ENCODE data around the gene MYL10.
"Not testable (repeated sequence)": the region's sequence is repeated elsewhere in the genome, so short reads cannot be mapped to it uniquely, and the experiment has no call there.

Gene MYL10

DNA sequence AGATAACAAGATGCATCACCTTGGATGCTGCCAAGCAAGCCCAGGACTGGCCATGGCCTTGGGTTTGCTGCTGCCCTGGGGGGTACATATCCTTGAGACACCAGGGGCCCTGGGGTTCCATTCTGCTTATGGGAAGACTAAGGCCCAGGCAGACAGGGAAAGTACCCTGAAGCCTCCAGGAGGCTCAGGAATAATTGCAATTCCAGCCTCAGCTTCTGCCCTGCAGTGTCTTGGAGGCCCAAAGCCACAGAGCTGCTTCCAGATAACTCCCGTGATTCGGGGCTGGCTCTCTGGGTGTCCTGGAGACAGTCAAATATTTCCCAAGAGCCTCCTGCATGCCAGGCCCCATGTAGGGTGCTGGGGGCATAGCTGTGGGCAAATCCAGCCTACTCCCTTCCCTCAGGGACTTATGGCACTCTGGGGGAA is 22.6 kb downstream of the MYL10 start:
- Histone ChIP-seq H3K4me3 (ENCODE audit: low read length) (no peak overlapping the region), H3K36me3 (ENCODE audit: control insufficient read depth, insufficient read depth, low read length) (no peaks in the 10 kb centered on the region), H3K4me1 (ENCODE audit: control insufficient read depth, insufficient read depth, low read length) (peaks cover 5% of the 10 kb centered on the region; the same call in 1 of the 2 replicates), H3K27ac (ENCODE audit: low read length) (no peak overlapping the region), H3K9me3 (ENCODE audit: control insufficient read depth, insufficient read depth, low read length) (no peaks in the 10 kb centered on the region), H3K27me3 (ENCODE audit: control insufficient read depth, insufficient read depth, low read length) (no peaks in the 10 kb centered on the region)
- no CpG with 5 or more reads among the region's 2 CpGs for WGBS (ENCODE audit: insufficient coverage, insufficient read length)
- DNase-seq (ENCODE audit: low read depth, low spot score) = no peak

DNA sequence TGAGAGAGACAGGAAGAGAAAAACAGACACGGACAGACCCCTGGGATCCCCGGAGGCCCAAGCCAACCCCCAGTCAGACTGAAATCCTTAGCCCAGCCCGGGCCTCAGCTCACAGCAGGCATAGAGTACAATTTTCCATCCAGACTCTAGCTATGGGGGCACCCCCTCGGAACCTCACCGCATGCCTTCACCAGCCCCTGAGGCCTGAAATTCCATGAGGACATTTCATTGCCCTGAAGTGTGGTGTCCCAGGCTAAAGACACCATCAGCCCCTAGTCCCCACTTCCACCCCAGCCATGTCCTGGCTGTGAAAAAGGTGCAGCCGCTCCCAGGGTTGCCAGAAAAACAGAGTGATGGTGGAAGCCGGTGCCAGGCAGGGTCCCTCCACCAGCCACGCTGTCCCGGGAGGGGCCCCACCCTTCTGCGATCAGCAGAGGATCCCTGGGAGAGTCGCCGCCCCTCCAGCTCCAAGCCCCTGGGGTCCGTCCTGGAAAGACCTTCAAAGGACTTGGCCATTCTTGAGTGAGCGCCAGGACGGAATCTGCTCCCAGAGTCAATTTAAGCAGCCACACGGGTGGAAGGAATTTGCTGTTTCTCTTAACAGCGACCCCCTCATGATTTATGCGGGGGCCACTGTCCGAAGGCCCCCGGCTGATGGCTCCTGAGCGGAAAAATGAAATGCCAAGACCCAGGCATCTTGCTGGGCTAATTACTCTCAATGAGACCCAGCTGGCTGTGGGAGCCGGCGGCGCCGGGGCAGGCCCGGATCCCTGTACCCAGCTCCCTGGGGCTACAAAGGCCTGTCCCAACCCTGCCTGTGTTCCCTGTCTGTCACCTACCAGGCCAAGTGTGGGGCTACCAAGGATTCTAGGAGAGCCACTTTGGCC is 23.2 kb downstream of the MYL10 start:
- Histone ChIP-seq H3K4me1 (ENCODE audit: control insufficient read depth, insufficient read depth, low read length) (peaks cover 5% of the 10 kb centered on the region; the same call in 1 of the 2 replicates), H3K4me3 (ENCODE audit: low read length) (no peak overlapping the region), H3K27ac (ENCODE audit: low read length) (no peak overlapping the region), H3K36me3 (ENCODE audit: control insufficient read depth, insufficient read depth, low read length) (no peaks in the 10 kb centered on the region), H3K9me3 (ENCODE audit: control insufficient read depth, insufficient read depth, low read length) (no peaks in the 10 kb centered on the region), H3K27me3 (ENCODE audit: control insufficient read depth, insufficient read depth, low read length) (no peaks in the 10 kb centered on the region)
- WGBS (ENCODE audit: insufficient coverage, insufficient read length) = no CpG with 5 or more reads among the region's 26 CpGs
- DNase-seq (ENCODE audit: low read depth, low spot score) = no peak

DNA sequence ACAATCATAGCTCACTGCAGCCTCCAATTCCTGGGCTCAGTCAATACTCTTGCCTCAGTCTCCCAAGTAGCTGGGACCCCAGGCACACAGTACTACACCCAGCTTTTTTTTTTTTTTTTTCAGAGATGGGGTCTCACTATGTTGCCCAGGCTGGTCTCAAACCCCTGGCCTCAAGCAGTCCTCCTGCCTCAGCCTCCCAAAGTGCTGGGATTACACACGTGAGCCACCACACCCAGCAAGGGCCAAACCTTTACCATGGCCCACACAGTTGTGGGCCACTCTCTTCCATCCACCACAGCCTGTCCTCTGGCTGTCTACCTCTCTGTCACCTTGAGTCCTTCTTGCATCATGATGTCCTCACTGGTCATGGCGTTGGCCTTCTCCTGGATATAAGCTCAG is 24.2 kb downstream of the MYL10 start:
- not testable (repeated sequence) for DNase-seq (ENCODE audit: low read depth, low spot score); H3K4me3 ChIP-seq (ENCODE audit: low read length); H3K4me1 ChIP-seq (ENCODE audit: control insufficient read depth, insufficient read depth, low read length); H3K9me3 ChIP-seq (ENCODE audit: control insufficient read depth, insufficient read depth, low read length); H3K36me3 ChIP-seq (ENCODE audit: control insufficient read depth, insufficient read depth, low read length); H3K27ac ChIP-seq (ENCODE audit: low read length); H3K27me3 ChIP-seq (ENCODE audit: control insufficient read depth, insufficient read depth, low read length)
- no CpG with 5 or more reads among the region's 2 CpGs for WGBS (ENCODE audit: insufficient coverage, insufficient read length)

DNA sequence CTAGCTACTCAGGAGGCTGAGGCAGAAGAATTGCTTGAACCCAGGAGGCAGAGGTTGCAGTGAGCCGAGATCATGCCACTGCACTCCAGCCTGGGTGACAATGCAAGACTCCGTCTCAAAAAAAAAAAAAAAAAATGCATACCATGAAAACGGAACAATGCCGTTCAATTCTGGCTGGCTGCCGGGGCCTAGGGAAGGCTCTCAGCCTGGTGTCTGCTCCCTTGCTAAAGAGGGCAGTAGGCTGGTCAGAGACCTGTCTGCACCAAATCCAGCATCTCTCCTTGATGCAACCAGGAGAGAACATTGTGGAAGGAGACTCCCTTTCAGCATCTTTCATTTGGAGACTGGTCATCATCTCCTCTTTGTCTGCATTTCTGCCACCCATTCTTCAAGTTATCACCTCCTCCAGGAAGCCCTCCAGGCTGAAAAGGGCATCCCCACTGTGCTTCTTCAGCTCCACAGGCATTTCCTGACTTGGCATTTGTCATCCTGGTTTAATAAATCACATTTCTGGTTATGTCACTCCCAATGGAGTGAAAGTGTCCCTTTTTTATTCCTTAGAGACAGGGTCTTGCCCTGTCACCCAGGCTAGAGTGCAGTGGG is 24.7 kb downstream of the MYL10 start:
- H3K27me3 ChIP-seq (ENCODE audit: control insufficient read depth, insufficient read depth, low read length) = no peaks in the 10 kb centered on the region
- H3K36me3 ChIP-seq (ENCODE audit: control insufficient read depth, insufficient read depth, low read length) = no peaks in the 10 kb centered on the region
- H3K9me3 ChIP-seq (ENCODE audit: control insufficient read depth, insufficient read depth, low read length) = no peaks in the 10 kb centered on the region
- whole genome bisulfite sequencing (ENCODE audit: insufficient coverage, insufficient read length) = no CpG with 5 or more reads among the region's 5 CpGs
- DNase-seq (ENCODE audit: low read depth, low spot score) = no peak
- peaks cover 5% of the 10 kb centered on the region; the same call in 1 of the 2 replicates for H3K4me1 ChIP-seq (ENCODE audit: control insufficient read depth, insufficient read depth, low read length)
- no peak overlapping the region for H3K4me3 ChIP-seq (ENCODE audit: low read length)
- H3K27ac ChIP-seq (ENCODE audit: low read length) = no peak overlapping the region

DNA sequence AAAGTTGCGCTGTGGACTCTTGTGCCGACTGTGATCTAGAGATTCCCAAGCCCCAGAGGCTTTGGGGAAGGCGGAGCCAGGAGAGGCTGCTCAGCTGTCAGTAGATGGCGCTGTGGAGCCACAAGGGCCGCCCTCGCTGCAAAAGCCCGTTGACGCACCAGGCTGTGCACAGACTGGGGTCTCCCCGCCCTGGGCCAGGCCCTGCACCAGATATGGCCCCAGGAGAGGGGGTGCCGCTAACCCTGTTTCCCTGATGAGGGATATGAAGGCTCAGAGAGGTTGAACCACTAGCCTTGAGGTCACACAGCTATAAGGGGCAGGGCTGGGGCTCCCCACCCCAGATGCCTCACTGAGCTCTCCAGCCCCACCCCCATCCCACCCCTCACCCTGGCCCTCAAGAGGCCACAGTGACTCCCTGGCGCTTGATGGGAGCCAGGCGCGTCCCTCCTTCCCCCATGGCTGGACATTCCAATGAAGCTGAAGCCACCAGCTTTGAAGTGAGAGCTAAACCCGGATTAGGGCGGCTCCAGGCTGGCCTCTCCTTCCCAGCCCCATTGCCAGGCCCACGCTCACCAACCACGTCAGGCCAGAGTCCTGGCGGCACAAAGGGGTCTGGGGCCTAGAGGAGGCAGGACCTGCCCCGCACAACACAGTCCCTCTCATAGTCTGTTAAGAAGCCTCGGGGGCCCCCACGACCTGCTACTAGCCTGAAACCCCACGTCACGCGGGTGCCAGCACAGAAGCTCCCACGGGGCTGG is 26.4 kb downstream of the MYL10 start:
- H3K27me3 ChIP-seq (ENCODE audit: control insufficient read depth, insufficient read depth, low read length) = no peaks in the 10 kb centered on the region
- WGBS (ENCODE audit: insufficient coverage, insufficient read length) = no CpG with 5 or more reads among the region's 25 CpGs
- no peak overlapping the region for H3K4me3 ChIP-seq (ENCODE audit: low read length)
- H3K4me1 ChIP-seq (ENCODE audit: control insufficient read depth, insufficient read depth, low read length) = no peaks in the 10 kb centered on the region
- H3K36me3 ChIP-seq (ENCODE audit: control insufficient read depth, insufficient read depth, low read length) = no peaks in the 10 kb centered on the region
- no peaks in the 10 kb centered on the region for H3K9me3 ChIP-seq (ENCODE audit: control insufficient read depth, insufficient read depth, low read length)
- H3K27ac ChIP-seq (ENCODE audit: low read length) = no peak overlapping the region
- peak; percentile 94 for DNase-seq (ENCODE audit: low read depth, low spot score)

DNA sequence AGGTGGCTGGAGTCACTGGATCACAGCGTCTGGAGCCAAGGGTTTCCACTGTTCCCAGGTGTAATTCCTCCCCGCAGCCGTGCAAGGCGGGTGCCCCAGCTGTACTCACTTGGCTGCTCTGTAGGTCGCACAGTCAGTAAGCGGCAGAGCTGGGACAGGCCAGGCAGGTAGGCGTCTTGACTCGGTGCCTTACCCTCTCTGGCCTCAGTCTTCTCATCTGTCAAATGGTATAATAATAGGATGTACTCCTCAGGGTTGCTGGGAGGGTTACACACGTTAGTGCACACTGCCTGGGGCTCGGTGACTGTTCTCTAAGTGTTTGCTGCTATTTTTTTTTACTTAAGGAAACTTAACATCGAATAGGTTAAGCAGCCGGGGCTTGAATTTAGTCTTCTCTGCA is 27.0 kb downstream of the MYL10 start:
- WGBS (ENCODE audit: insufficient coverage, insufficient read length) = no CpG with 5 or more reads among the region's 12 CpGs
- Histone ChIP-seq H3K36me3 (ENCODE audit: control insufficient read depth, insufficient read depth, low read length) (no peaks in the 10 kb centered on the region), H3K27ac (ENCODE audit: low read length) (no peak overlapping the region), H3K4me3 (ENCODE audit: low read length) (no peak overlapping the region), H3K9me3 (ENCODE audit: control insufficient read depth, insufficient read depth, low read length) (no peaks in the 10 kb centered on the region), H3K27me3 (ENCODE audit: control insufficient read depth, insufficient read depth, low read length) (no peaks in the 10 kb centered on the region), H3K4me1 (ENCODE audit: control insufficient read depth, insufficient read depth, low read length) (no peaks in the 10 kb centered on the region)
- no peak for DNase-seq (ENCODE audit: low read depth, low spot score)

DNA sequence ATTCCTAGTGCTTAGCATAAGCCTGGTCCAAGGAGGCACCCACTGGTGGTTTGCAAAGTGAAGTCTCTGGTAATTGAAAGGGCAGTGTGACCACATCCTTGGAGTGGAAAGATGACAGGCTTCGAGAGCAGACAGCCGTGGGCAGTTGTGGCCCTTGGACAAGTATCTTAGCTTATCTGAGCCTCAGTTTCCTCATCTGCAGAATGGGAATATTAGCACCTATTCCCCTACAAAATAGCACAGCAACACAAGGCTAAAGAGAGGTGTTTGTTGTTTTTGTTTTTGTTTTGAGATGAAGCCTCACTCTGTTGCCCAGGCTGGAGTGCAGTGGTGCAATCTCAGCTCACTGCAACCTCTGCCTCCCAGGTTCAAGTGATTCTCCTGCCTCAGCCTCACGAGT is 29.3 kb downstream of the MYL10 start:
- no CpG with 5 or more reads among the region's 3 CpGs for WGBS (ENCODE audit: insufficient coverage, insufficient read length)
- Histone ChIP-seq H3K9me3 (ENCODE audit: control insufficient read depth, insufficient read depth, low read length) (no peaks in the 10 kb centered on the region), H3K27me3 (ENCODE audit: control insufficient read depth, insufficient read depth, low read length) (no peaks in the 10 kb centered on the region), H3K4me3 (ENCODE audit: low read length) (no peak overlapping the region), H3K4me1 (ENCODE audit: control insufficient read depth, insufficient read depth, low read length) (no peaks in the 10 kb centered on the region), H3K36me3 (ENCODE audit: control insufficient read depth, insufficient read depth, low read length) (no peaks in the 10 kb centered on the region), H3K27ac (ENCODE audit: low read length) (no peak overlapping the region)
- DNase-seq (ENCODE audit: low read depth, low spot score) = no peak

DNA sequence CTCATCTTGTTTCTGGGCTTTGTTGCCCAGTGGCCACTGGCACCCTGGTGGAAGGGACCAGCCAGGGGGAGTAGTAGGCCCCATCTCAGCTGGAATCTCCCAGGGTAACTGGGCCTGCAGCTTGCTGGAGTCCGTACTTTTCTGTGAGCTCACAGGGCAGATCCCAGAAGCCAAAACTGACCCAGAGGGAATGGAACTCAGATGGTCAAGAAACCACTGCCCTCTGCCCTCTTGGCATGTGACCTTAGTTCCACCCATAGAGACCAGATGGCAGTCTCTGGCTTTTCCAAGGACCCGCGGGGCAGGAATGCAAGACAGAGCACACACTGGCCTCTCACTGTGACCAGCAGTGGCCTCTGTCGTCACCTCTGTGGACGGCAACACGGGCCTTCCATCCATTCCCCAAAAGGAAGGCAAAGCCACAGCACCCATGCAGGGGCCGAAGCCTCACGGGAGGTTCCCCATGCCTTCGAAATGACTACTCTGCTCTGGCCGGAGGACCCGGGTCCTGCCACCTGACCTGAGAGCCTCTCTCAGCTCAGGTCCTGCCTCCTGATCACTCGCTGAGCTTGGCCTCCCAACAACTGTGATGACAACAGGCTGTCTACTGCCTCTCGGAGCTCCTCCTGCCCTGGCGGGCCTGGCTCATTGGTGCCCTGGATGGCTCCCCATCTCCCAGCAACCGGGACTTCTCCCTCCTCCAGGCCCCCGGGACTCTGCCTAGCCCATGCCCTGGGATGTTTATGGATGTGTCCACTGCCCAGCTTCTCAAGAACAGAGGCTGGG is 29.9 kb downstream of the MYL10 start:
- Histone ChIP-seq H3K27ac (ENCODE audit: low read length) (no peak overlapping the region), H3K36me3 (ENCODE audit: control insufficient read depth, insufficient read depth, low read length) (no peaks in the 10 kb centered on the region), H3K27me3 (ENCODE audit: control insufficient read depth, insufficient read depth, low read length) (no peaks in the 10 kb centered on the region), H3K9me3 (ENCODE audit: control insufficient read depth, insufficient read depth, low read length) (no peaks in the 10 kb centered on the region), H3K4me1 (ENCODE audit: control insufficient read depth, insufficient read depth, low read length) (no peaks in the 10 kb centered on the region), H3K4me3 (ENCODE audit: low read length) (no peak overlapping the region)
- WGBS (ENCODE audit: insufficient coverage, insufficient read length) = no CpG with 5 or more reads among the region's 16 CpGs
- DNase-seq (ENCODE audit: low read depth, low spot score) = no peak

DNA sequence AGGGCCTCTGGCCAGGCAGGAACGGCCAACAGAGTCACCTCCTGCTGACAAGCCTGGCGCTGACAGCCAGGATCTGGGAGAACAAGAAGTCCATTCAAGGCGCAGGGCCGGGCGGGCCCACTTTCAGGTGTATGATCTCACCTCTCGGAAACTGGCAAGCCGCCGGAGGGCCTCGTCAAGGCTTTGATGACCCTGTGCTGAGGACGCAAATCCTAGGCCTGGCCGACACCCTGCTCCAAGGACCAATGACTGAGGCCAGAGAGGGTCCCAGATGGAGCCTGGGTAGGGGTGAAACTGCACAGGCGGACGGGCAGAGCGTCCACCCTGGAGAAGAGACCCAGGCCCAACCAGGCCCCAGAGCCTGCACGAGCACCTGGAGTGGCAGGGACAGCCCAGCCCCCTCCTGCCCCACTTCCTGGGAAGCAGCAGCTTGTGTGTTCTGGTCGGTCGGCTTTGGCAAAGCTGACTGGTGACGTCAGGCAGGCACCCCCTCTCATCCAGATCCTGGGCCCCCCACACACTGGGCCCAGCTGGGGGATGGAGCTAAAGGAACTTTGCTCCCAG is 30.6 kb downstream of the MYL10 start:
- no CpG with 5 or more reads among the region's 18 CpGs for WGBS (ENCODE audit: insufficient coverage, insufficient read length)
- no peak overlapping the region for H3K27ac ChIP-seq (ENCODE audit: low read length)
- H3K36me3 ChIP-seq (ENCODE audit: control insufficient read depth, insufficient read depth, low read length) = no peaks in the 10 kb centered on the region
- H3K4me3 ChIP-seq (ENCODE audit: low read length) = no peak overlapping the region
- no peak for DNase-seq (ENCODE audit: low read depth, low spot score)
- H3K27me3 ChIP-seq (ENCODE audit: control insufficient read depth, insufficient read depth, low read length) = no peaks in the 10 kb centered on the region
- no peaks in the 10 kb centered on the region for H3K9me3 ChIP-seq (ENCODE audit: control insufficient read depth, insufficient read depth, low read length)
- no peaks in the 10 kb centered on the region for H3K4me1 ChIP-seq (ENCODE audit: control insufficient read depth, insufficient read depth, low read length)

DNA sequence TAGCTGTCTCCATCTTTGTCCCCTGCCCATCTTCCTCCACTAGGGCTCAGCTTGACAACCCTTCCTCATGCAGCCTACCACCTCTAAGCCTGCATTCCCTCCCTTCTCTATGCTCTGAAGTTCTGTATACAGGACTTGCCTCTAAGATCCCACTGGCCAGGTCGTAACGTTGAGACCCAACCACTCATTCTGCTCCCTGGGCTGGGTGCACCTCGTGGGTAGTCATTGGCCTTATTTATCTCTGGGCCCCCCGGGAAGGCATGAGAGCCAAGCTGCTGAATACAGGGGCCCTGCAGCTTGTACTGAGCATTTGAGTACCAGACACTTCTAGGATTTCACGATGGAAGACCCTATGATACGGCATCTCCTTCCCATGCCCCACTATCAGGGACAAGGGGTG is 31.2 kb downstream of the MYL10 start:
- WGBS (ENCODE audit: insufficient coverage, insufficient read length) = no CpG with 5 or more reads among the region's 6 CpGs

More for the DNA sequence above, 31.2 kb downstream of the MYL10 start:
- no peaks in the 10 kb centered on the region for H3K36me3 ChIP-seq (ENCODE audit: control insufficient read depth, insufficient read depth, low read length)
- H3K4me1 ChIP-seq (ENCODE audit: control insufficient read depth, insufficient read depth, low read length) = no peaks in the 10 kb centered on the region
- H3K27ac ChIP-seq (ENCODE audit: low read length) = no peak overlapping the region
- no peak for DNase-seq (ENCODE audit: low read depth, low spot score)
- H3K4me3 ChIP-seq (ENCODE audit: low read length) = no peak overlapping the region
- H3K27me3 ChIP-seq (ENCODE audit: control insufficient read depth, insufficient read depth, low read length) = no peaks in the 10 kb centered on the region
- no peaks in the 10 kb centered on the region for H3K9me3 ChIP-seq (ENCODE audit: control insufficient read depth, insufficient read depth, low read length)
